ENCODE measurements around the gene KANK2.

GRCh38 chr19:11227195-11227886 lies 30.0 kb upstream of the KANK2 start:
- TF ChIP-seq POLR2AphosphoS5 (IDR thresholded peaks at IDR 0.05; ENCODE audit: borderline replicate concordance, low read depth, low read length) = no peak
- no peak for TF ChIP-seq EZH2 (IDR thresholded peaks at IDR 0.05)

Measured in SK-N-MC (cell line).